ENCODE data around the gene GTPBP3.
A peak's percentile ranks its signal among the peaks of the same experiment; 100 is the strongest.

The GTPBP3 gene

DNA sequence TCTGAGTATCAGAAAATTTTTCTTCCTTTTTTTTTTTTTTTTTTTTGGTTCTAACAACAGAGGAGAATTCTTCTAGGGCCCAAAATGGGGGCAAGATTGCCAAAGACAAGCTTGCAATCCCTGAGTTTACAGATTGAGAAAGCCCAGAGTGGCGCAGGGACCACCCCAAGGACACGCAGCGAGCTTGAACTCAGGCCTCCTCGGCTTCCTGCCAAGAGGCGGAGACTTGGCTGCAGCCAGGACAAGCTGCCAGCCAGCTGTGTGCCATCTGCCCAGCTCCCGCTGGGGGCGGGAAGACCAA is 32.2 kb upstream of the GTPBP3 start:
- H3K4me3 ChIP-seq (ENCODE audit: low read depth, low read length) = peak overlapping the region; percentile 89
- DNase-seq (ENCODE audit: low read depth) = no peak
- TF ChIP-seq CTCF (conservative IDR thresholded peaks at IDR 0.05; ENCODE audit: low read depth, low read length) = no peak

- peak within 1 kb of the TSS; percentile 89 for H3K4me3 ChIP-seq (ENCODE audit: low read depth, low read length)
- peak; percentile 99 for DNase-seq (ENCODE audit: low read depth)
- TF ChIP-seq CTCF (conservative IDR thresholded peaks at IDR 0.05; ENCODE audit: low read depth, low read length) = peak; percentile 75
Measured at GRCh38 chr19:17305517-17306284, 31.7 kb upstream of the GTPBP3 start, which contains the start of gene MRPL34. MRPL34 (plus strand) TSS chr19:17305872; CDS start chr19:17305893, 21 bp downstream.

DNA sequence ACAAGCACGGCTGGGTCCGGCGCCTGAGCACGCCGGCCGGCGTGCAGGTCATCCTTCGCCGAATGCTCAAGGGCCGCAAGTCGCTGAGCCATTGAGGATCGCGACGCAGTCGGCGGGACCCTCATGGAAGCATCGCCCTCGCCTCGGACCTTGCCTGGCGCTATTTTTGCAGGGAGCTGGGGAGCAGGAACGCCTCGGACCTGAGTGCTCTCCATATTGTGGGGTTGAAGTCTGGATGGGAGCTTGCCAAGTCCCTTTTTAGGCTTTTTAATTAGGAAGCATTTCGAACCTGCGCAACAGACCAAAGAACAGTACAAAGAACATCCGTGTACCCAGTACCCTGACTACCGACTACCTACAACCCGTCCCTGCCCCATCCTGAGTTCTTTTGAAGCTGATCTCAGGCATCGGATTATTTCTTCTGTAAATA is 31.1 kb upstream of the GTPBP3 start:
- no peak for DNase-seq (ENCODE audit: low read depth)
- no peak for TF ChIP-seq CTCF (conservative IDR thresholded peaks at IDR 0.05; ENCODE audit: low read depth, low read length)
- H3K4me3 ChIP-seq (ENCODE audit: low read depth, low read length) = peak overlapping the region; percentile 89

- no peak for TF ChIP-seq CTCF (conservative IDR thresholded peaks at IDR 0.05; ENCODE audit: low read depth, low read length)
- no peak for DNase-seq (ENCODE audit: low read depth)
- no peak overlapping the region for H3K4me3 ChIP-seq (ENCODE audit: low read depth, low read length)
Measured at GRCh38 chr19:17307876-17308377, 29.4 kb upstream of the GTPBP3 start.

DNA sequence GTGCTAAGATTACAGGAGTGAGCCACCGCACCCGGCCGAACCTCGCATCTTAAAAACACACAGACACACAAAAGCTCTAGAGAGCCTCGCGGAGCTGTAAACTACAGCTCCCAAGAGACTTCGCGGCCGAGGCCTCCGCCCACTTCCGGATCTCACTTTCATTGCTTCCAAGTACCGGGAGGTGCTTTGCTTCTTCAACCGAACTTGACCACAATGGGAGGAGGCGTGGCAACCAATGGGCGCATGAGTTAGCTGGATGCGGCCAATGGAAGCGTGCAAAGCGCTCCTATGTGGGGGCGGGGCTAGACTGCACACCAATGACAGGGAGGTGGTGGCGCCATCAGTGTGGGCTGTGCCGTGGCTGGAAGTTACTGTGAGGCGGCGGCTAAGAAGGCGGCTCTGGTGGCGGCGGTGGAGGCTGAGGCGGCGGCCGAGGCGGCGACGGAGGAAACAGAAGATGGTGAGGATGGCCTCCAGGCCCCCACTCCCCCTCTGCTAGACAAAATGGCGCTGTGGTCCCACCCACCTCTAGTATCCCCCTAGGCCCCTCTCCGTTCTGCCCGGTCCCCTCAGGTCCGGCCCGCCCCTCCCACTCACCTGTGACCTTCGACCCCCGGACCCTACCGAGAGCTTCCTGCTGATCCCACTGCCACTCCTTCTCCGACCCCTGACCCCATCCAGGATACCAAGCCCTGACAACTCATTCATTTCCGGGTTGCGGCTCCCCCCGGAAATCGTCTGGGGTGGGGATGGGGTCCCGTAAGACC is 28.0 kb upstream of the GTPBP3 start, which contains the start of gene DDA1:
DDA1 (plus strand) TSS at position 366 of the 767 bp plus-strand sequence; CDS start at position 458, 92 bp downstream.
- TF ChIP-seq CTCF (conservative IDR thresholded peaks at IDR 0.05; ENCODE audit: low read depth, low read length) = no peak
- peak; percentile 100 for DNase-seq (ENCODE audit: low read depth)
- peak within 1 kb of the TSS; percentile 73 for H3K4me3 ChIP-seq (ENCODE audit: low read depth, low read length)

DNA sequence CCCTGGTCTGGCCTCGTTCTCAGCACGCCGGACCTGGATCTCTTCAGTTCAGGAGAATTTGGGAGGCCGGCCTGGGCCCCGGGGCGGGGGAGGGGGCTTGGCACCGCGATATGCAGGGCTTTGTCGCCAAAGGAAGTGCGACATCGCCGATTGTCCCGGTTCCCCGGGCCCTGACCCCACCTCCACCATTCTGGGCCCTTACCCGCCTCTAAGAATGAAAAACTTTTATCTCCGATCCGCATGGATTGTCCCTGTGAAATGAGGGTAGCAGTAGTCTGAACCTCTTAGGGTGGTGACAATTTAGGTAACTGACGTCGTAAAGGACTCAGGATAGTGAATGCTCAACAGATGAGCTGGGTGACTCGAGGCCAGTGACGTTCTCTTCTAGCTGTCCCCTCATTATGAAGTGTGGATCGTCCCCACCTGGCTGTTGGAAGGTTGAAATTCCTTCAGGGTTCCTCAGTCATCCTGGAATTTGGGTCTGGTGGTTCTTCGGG is 27.3 kb upstream of the GTPBP3 start:
- no peak for TF ChIP-seq CTCF (conservative IDR thresholded peaks at IDR 0.05; ENCODE audit: low read depth, low read length)
- no peak for DNase-seq (ENCODE audit: low read depth)
- H3K4me3 ChIP-seq (ENCODE audit: low read depth, low read length) = peak overlapping the region; percentile 73
